ENCODE data around the gene DMWD. TPM values are rescaled to one million over a fixed set of nuclear protein-coding genes. Genes with fewer than 3 reads are reported as not detected.

DMWD gene
- total RNA-seq, 1 experiment from 2014 or later: 37.8 TPM

GRCh38 chr19:45786533-45786894 lies 6.1 kb downstream of the DMWD start:
- Histone ChIP-seq H3K79me2 (ENCODE audit: low read length) (peaks cover 20% of the 10 kb centered on the region), H3K9me3 (ENCODE audit: low read length) (no peaks in the 10 kb centered on the region), H3K36me3 (ENCODE audit: insufficient read depth, low read length) (peaks cover 12% of the 10 kb centered on the region; the same call in 1 of the 2 replicates), H3K9me2 (replicated peaks; ENCODE audit: insufficient read depth, low read length) (no peaks in the 10 kb centered on the region), H4K20me1 (ENCODE audit: insufficient read depth, low read depth, low read length) (0 out of 2 replicates have a peak, but pooled peaks cover 15% of the 10 kb centered on the region), H2AFZ (ENCODE audit: low read length) (no peak overlapping the region), H3K27ac (ENCODE audit: low read length) (no peak overlapping the region), H3K4me2 (ENCODE audit: low read depth, low read length, poor library complexity, severe bottlenecking) (no peak overlapping the region), H3K9ac (ENCODE audit: low read length) (no peak overlapping the region), H3K4me1 (ENCODE audit: low read length) (peaks cover 9% of the 10 kb centered on the region), H3K4me3 (ENCODE audit: low read length) (no peak overlapping the region), H3K27me3 (ENCODE audit: low read length) (no peaks in the 10 kb centered on the region)
- no peak for DNase-seq

- DNase-seq: no peak
- Histone ChIP-seq H4K20me1 (ENCODE audit: insufficient read depth, low read depth, low read length) (0 out of 2 replicates have a peak, but pooled peaks cover 11% of the 10 kb centered on the region), H3K9me3 (ENCODE audit: low read length) (no peaks in the 10 kb centered on the region)
These were observed 6.7 kb downstream of the DMWD start for GRCh38 chr19:45785781-45786532.

GRCh38 chr19:45785097-45785496 lies 7.5 kb downstream of the DMWD start:
- H2AFZ ChIP-seq (ENCODE audit: low read length): no peak overlapping the region
- no peak overlapping the region for H3K27ac ChIP-seq (ENCODE audit: low read length)
- H4K20me1 ChIP-seq (ENCODE audit: insufficient read depth, low read depth, low read length): peaks cover 12% of the 10 kb centered on the region; the same call in 1 of the 2 replicates
- peaks cover under 1% of the 10 kb centered on the region; the same call in 1 of the 2 replicates for H3K4me1 ChIP-seq (ENCODE audit: low read length)
- H3K27me3 ChIP-seq (ENCODE audit: low read length): no peaks in the 10 kb centered on the region
- no peaks in the 10 kb centered on the region for H3K9me3 ChIP-seq (ENCODE audit: low read length)
- no peak overlapping the region for H3K4me2 ChIP-seq (ENCODE audit: low read depth, low read length, poor library complexity, severe bottlenecking)
- H3K9me2 ChIP-seq (replicated peaks; ENCODE audit: insufficient read depth, low read length): no peaks in the 10 kb centered on the region
- H3K9ac ChIP-seq (ENCODE audit: low read length): no peak overlapping the region
- H3K4me3 ChIP-seq (ENCODE audit: low read length): no peak overlapping the region
- H3K79me2 ChIP-seq (ENCODE audit: low read length): peaks cover 8% of the 10 kb centered on the region; the same call in 1 of the 2 replicates
- DNase-seq: no peak
- H3K36me3 ChIP-seq (ENCODE audit: insufficient read depth, low read length): peaks cover 9% of the 10 kb centered on the region; the same call in 1 of the 2 replicates

More at GRCh38 chr19:45785781-45786532, 6.7 kb downstream of the DMWD start:
- Histone ChIP-seq H3K36me3 (ENCODE audit: insufficient read depth, low read length) (peaks cover 12% of the 10 kb centered on the region; the same call in 1 of the 2 replicates), H3K9ac (ENCODE audit: low read length) (no peak overlapping the region), H3K4me1 (ENCODE audit: low read length) (peaks cover 4% of the 10 kb centered on the region), H3K9me2 (replicated peaks; ENCODE audit: insufficient read depth, low read length) (no peaks in the 10 kb centered on the region), H3K79me2 (ENCODE audit: low read length) (peaks cover 14% of the 10 kb centered on the region), H3K4me3 (ENCODE audit: low read length) (no peak overlapping the region), H2AFZ (ENCODE audit: low read length) (no peak overlapping the region), H3K4me2 (ENCODE audit: low read depth, low read length, poor library complexity, severe bottlenecking) (no peak overlapping the region), H3K27me3 (ENCODE audit: low read length) (no peaks in the 10 kb centered on the region), H3K27ac (ENCODE audit: low read length) (no peak overlapping the region)

GRCh38 chr19:45784096-45784495 lies 8.5 kb downstream of the DMWD start:
- Histone ChIP-seq H3K79me2 (ENCODE audit: low read length) (peaks cover 2% of the 10 kb centered on the region; the same call in 1 of the 2 replicates), H3K4me3 (ENCODE audit: low read length) (no peak overlapping the region), H3K4me2 (ENCODE audit: low read depth, low read length, poor library complexity, severe bottlenecking) (no peak overlapping the region), H2AFZ (ENCODE audit: low read length) (no peak overlapping the region), H3K27me3 (ENCODE audit: low read length) (no peaks in the 10 kb centered on the region), H3K9ac (ENCODE audit: low read length) (no peak overlapping the region), H3K9me3 (ENCODE audit: low read length) (no peaks in the 10 kb centered on the region), H3K27ac (ENCODE audit: low read length) (no peak overlapping the region), H4K20me1 (ENCODE audit: insufficient read depth, low read depth, low read length) (peaks cover 14% of the 10 kb centered on the region; the same call in 1 of the 2 replicates), H3K9me2 (replicated peaks; ENCODE audit: insufficient read depth, low read length) (no peaks in the 10 kb centered on the region), H3K4me1 (ENCODE audit: low read length) (peaks cover 9% of the 10 kb centered on the region), H3K36me3 (ENCODE audit: insufficient read depth, low read length) (peaks cover 3% of the 10 kb centered on the region; the same call in 1 of the 2 replicates)
- no peak for DNase-seq

- H3K9ac ChIP-seq (ENCODE audit: low read length): no peak overlapping the region
- no peak overlapping the region for H3K4me2 ChIP-seq (ENCODE audit: low read depth, low read length, poor library complexity, severe bottlenecking)
- DNase-seq: no peak
- no peak overlapping the region for H2AFZ ChIP-seq (ENCODE audit: low read length)
- no peaks in the 10 kb centered on the region for H3K27me3 ChIP-seq (ENCODE audit: low read length)
- H3K36me3 ChIP-seq (ENCODE audit: insufficient read depth, low read length): no peaks in the 10 kb centered on the region; the same call in 1 of the 2 replicates
- H3K4me1 ChIP-seq (ENCODE audit: low read length): peaks cover 14% of the 10 kb centered on the region
- no peaks in the 10 kb centered on the region for H3K9me2 ChIP-seq (replicated peaks; ENCODE audit: insufficient read depth, low read length)
- no peak overlapping the region for H3K4me3 ChIP-seq (ENCODE audit: low read length)
- peaks cover 14% of the 10 kb centered on the region; the same call in 1 of the 2 replicates for H4K20me1 ChIP-seq (ENCODE audit: insufficient read depth, low read depth, low read length)
- H3K27ac ChIP-seq (ENCODE audit: low read length): no peak overlapping the region
- no peaks in the 10 kb centered on the region for H3K9me3 ChIP-seq (ENCODE audit: low read length)
- H3K79me2 ChIP-seq (ENCODE audit: low read length): no peaks in the 10 kb centered on the region
These were observed 9.5 kb downstream of the DMWD start for GRCh38 chr19:45782820-45783785.

- H3K79me2 ChIP-seq (ENCODE audit: low read length): no peaks in the 10 kb centered on the region
- H3K9ac ChIP-seq (ENCODE audit: low read length): no peak within 1 kb of the TSS
- no peak within 1 kb of the TSS for H3K27ac ChIP-seq (ENCODE audit: low read length)
- no peak for DNase-seq
- no peak within 1 kb of the TSS for H3K4me3 ChIP-seq (ENCODE audit: low read length)
- H3K27me3 ChIP-seq (ENCODE audit: low read length): no peaks in the 10 kb centered on the region
- no peak within 1 kb of the TSS for H3K4me2 ChIP-seq (ENCODE audit: low read depth, low read length, poor library complexity, severe bottlenecking)
- H3K36me3 ChIP-seq (ENCODE audit: insufficient read depth, low read length): peaks cover 4% of the 10 kb centered on the region; the same call in 1 of the 2 replicates
- no peaks in the 10 kb centered on the region for H3K9me2 ChIP-seq (replicated peaks; ENCODE audit: insufficient read depth, low read length)
- no peaks in the 10 kb centered on the region for H3K9me3 ChIP-seq (ENCODE audit: low read length)
- peaks cover 14% of the 10 kb centered on the region; the same call in 1 of the 2 replicates for H4K20me1 ChIP-seq (ENCODE audit: insufficient read depth, low read depth, low read length)
- no peak within 1 kb of the TSS for H2AFZ ChIP-seq (ENCODE audit: low read length)
- peaks cover 14% of the 10 kb centered on the region for H3K4me1 ChIP-seq (ENCODE audit: low read length)
These were observed 10.4 kb downstream of the DMWD start, which contains the start of gene DMPK for GRCh38 chr19:45782162-45782691. Gene DMPK, minus strand, starts transcription at chr19:45782490. Its CDS starts 138 bp downstream, at chr19:45782352.

- H3K9me3 ChIP-seq (ENCODE audit: low read length): no peaks in the 10 kb centered on the region
- no peak overlapping the region for H3K4me3 ChIP-seq (ENCODE audit: low read length)
- no peak overlapping the region for H3K27ac ChIP-seq (ENCODE audit: low read length)
- peaks cover 4% of the 10 kb centered on the region; the same call in 1 of the 2 replicates for H3K36me3 ChIP-seq (ENCODE audit: insufficient read depth, low read length)
- H3K9me2 ChIP-seq (replicated peaks; ENCODE audit: insufficient read depth, low read length): no peaks in the 10 kb centered on the region
- no peak overlapping the region for H2AFZ ChIP-seq (ENCODE audit: low read length)
- DNase-seq: no peak
- H3K9ac ChIP-seq (ENCODE audit: low read length): no peak overlapping the region
- H3K4me1 ChIP-seq (ENCODE audit: low read length): peaks cover 14% of the 10 kb centered on the region
- no peak overlapping the region for H3K4me2 ChIP-seq (ENCODE audit: low read depth, low read length, poor library complexity, severe bottlenecking)
- no peaks in the 10 kb centered on the region for H3K79me2 ChIP-seq (ENCODE audit: low read length)
- H4K20me1 ChIP-seq (ENCODE audit: insufficient read depth, low read depth, low read length): peaks cover 12% of the 10 kb centered on the region; the same call in 1 of the 2 replicates
- H3K27me3 ChIP-seq (ENCODE audit: low read length): no peaks in the 10 kb centered on the region
These were observed 11.2 kb downstream of the DMWD start for GRCh38 chr19:45781214-45782161.
